NK-92 (cell line): Measurements from ENCODE around the gene WDR37.
"Not testable (repeated sequence)": the region's sequence is repeated elsewhere in the genome, so short reads cannot be mapped to it uniquely, and the experiment has no call there.

ENCODE experiments used
- DNase-seq: peaks from one replicate; lab custom pipeline; 2025; ENCODE audit not compliant: unreplicated experiment; lab: John Stamatoyannopoulos, UW

The WDR37 gene

DNA sequence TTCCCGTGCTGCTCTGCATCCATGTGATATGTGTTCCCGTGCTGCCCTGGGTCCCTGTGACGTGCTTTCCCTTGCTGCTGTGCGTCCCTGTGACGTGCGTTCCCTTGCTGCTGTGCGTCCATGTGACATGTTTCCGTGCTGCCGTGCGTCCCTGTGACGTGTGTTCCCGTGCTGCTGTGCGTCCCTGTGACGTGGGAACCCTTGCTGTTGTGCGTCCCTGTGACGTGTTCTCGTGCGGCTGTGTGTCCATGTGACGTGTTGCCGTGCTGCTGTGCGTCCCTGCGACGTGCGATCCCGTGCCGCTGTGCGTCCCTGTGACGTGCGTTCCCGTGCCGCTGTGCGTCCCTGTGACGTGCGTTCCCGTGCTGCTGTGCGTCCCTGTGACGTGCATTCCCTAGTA is 45.8 kb downstream of the WDR37 start:
- no peak for DNase-seq

GRCh38 chr10:1102416-1102815 is 46.2 kb downstream of the WDR37 start:
- DNase-seq: no peak

GRCh38 chr10:1102831-1103230 is 46.6 kb downstream of the WDR37 start:
- DNase-seq: no peak

- no peak for DNase-seq
Observed at GRCh38 chr10:1103551-1103950, 47.4 kb downstream of the WDR37 start.

- DNase-seq: no peak
Observed at GRCh38 chr10:1104971-1105370, 48.8 kb downstream of the WDR37 start.

- no peak for DNase-seq
Observed at GRCh38 chr10:1107004-1107403, 50.8 kb downstream of the WDR37 start.

DNA sequence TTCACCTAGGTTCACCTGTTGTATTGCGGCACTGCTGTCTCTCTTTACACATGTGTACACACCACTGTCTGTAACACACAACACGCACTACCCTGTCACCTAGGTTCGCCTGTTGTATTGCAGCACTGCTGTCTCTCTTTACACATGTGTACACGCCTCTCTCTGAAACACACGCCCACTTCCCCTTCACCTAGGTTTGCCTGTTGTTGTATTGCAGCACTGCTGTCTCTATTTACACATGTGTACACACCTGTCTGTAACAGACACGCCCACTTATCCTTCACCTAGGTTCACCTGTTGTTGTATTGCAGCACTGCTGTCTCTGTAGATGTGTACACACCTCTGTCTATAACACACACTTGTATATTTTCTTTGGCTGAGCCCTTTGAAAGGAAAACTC is 51.5 kb downstream of the WDR37 start:
- DNase-seq: no peak

GRCh38 chr10:1109795-1110673 is 53.8 kb downstream of the WDR37 start:
- no peak for DNase-seq

GRCh38 chr10:1110674-1111119 is 54.5 kb downstream of the WDR37 start:
- no peak for DNase-seq

DNA sequence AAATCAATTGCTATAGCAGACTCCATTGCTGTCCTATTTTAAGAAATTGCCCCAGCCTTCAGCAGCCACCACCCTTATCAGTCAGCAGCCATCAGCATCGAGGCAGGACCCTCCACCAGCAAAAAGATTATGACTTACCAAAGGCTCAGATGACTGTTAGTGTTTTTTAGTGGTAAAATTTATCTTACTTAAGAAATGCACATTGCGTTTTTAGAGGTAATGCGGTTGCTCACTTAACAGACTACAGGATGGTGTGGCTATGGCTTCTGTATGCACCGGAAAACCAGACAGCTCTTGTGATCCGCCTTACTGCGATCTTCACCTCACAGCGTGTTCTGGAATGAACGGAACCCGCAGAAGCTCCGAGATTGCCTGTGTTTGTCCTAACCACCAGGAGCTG is 58.1 kb downstream of the WDR37 start:
- DNase-seq: no peak

DNA sequence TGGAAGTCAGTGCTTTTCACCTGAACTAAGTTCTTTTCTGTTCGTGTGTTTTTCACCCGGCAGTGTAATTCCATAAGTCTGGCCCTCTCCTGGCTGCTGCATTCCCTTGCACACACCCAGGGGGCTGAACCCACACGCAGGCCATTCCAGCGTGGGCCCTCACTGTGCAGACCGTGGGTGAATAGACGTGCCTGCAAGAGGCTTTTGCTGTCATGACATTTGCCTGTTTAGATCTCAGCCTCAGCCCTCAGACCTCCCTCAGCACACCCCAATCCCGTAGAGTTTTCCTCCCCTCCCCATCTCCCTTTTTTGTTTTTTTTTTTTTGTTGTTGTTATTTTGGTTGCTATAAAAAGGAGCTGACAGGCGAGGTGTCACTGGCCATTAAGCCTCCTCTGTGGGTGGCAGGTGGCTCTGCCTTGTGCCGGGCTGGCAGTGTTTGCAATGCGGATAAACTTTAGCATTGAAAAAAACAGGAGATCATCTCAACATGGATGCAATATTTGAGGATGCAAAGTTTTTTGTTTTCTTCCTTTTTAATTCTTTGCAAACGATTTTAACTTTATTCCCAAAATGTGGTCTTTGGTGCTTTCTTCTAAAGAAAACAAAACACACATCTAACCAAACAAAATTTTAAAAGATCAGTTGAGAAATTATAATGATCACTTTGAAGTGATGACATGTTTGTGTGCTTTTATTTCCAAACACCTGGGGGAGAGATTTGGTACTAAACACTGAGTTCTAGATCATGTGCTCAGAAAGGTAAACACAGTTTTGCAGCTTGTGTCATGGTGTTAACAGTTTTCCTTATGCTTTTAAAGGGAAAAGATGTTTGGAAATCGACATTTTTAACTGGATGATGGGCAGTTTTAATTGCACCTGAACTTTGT is 58.8 kb downstream of the WDR37 start:
- DNase-seq: no peak

DNA sequence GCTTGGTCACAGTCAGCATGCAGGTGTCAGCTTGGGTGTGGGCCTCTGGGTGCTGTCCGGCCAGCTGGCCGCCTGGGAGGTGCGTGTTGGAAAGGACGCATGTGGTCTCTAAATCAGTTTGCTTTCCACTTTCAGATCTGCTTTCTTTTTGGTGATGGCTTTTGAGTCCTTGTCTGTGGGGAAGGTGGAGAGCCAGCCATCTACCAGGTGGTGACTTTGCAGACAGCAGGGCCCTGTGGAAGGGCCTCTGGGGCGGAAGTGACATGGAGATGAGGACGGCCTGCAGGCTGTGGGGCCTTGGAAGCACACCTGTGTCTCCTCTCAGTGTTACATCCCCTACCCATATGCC is 59.4 kb downstream of the WDR37 start:
- no peak for DNase-seq

GRCh38 chr10:1116051-1116450 is 59.9 kb downstream of the WDR37 start:
- no peak for DNase-seq

GRCh38 chr10:1116696-1117280 is 60.6 kb downstream of the WDR37 start:
- DNase-seq: no peak

DNA sequence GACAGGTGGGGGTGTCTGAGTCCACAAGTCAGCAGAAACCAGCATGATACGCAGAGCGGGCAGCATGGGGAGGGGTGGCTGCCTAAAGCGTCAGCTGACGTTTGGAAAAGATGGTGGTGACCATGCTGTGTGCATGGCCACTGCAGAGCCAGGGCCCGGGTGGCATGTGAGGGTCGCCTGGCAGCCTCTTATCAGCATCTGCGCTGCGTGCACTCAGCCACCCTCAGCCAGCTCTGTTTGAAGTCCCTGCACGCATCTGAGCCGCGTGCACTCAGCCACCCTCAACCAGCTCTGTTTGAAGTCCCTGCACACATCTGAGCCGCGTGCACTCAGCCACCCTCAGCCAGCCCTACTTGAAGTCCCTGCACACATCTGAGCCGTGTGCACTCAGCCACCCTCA is 61.5 kb downstream of the WDR37 start:
- no peak for DNase-seq

GRCh38 chr10:1118318-1118717 is 62.1 kb downstream of the WDR37 start:
- not testable (repeated sequence) for DNase-seq

DNA sequence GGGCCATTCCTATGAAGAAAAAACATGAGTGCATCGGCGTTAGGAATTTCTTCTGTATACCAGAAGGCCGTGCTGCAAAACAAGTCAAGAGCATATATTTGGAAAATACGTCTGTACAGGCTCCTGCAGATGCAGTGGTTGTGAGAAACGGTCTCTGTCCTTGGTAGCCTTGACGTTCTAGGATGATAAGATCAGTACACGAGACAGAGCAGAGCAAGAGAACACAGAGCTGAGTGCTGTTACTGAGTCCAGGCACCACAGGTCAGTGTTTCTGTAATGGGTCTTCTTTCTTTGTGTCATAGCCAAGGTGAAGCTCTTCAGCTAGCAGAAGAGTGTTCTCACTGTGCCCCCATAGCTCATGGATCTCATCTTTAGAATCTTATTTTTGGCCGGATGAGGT is 62.8 kb downstream of the WDR37 start:
- no peak for DNase-seq

- DNase-seq: no peak
Observed at GRCh38 chr10:1119501-1119900, 63.3 kb downstream of the WDR37 start.

DNA sequence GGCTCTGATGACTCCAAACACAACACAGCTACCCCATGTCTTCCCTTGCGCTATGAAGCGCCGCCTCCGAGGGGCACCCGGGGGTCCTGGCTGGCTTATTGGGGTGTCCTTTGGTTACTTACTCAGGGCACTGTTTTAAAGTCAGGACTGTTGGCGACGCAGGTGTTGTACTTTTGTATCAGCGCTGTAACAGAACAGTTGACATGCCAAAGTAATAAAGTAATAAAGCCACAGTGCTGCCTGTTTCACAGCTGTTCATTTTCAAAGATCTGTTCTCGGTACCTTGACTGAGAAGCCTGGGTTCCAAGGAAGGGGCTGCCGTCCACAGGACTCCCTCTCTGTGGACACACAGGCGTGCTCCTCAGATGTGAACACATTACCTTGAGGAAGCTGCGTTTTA is 64.1 kb downstream of the WDR37 start:
- DNase-seq: no peak

DNA sequence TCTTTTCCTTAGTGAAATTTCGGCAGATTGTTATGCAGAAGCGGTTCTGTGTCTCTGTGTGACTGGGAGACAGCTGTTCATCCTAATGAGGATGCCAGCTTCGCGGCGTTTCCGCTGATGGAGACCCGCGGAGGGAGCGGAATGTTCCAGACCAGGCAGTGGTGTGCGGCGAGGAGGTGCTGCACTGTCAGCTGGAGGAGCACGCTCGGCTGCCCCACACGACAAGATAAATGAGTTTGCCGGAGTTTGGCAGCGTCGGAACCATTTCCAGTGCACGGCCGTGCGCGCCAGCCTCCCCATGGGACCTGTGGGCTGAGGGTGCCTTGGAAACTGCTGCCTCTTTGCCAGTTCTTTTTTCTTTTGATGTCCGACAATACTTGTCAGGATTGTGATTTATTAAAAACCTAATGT is 64.6 kb downstream of the WDR37 start:
- DNase-seq: no peak

- DNase-seq: no peak
Observed at GRCh38 chr10:1121271-1121970, 65.2 kb downstream of the WDR37 start.
